HepG2 (cell line): ENCODE data around the gene ECE2. TPM values are rescaled to one million over a fixed set of nuclear protein-coding genes. Genes with fewer than 3 reads are reported as not detected.

Experiments
- ARNTL ChIP-seq: sonication (generic); formaldehyde crosslinking; IDR thresholded peaks from 2 replicates; pipeline ENCODE4 v1.4.0; 2020; ENCODE audit warnings: mild to moderate bottlenecking, missing genetic modification reagents
- EHMT2 ChIP-seq: fragments of 200-600 bp; sonication (generic); IDR thresholded peaks from 2 replicates; pipeline ENCODE4 v1.7.0; 2017; ENCODE audit warnings: antibody characterized with exemption, low read depth, low read length, borderline replicate concordance
- HBP1 ChIP-seq: IDR thresholded peaks from 2 replicates; pipeline ENCODE4 v1.6.1; 2016; ENCODE audit warnings: low read depth, control low read depth
- HNRNPK ChIP-seq: fragments of 200-400 bp; formaldehyde crosslinking; IDR thresholded peaks from 2 replicates; pipeline ENCODE4 v1.6.1; 2018; ENCODE audit warnings: low read length, low read depth, moderate library complexity, mild to moderate bottlenecking; ENCODE audit not compliant: poor library complexity, severe bottlenecking
- HNRNPLL ChIP-seq: fragments of 200-400 bp; formaldehyde crosslinking; IDR thresholded peaks from 2 replicates; pipeline ENCODE4 v1.6.1; 2017; ENCODE audit warnings: mild to moderate bottlenecking, low read depth, low read length; ENCODE audit not compliant: poor library complexity, severe bottlenecking
- PAXIP1 ChIP-seq: sonication (generic); formaldehyde crosslinking; conservative IDR thresholded peaks from 2 replicates; pipeline ENCODE4 v1.4.0; 2020; ENCODE audit warnings: mild to moderate bottlenecking, missing genetic modification reagents, moderate library complexity
- SP2 ChIP-seq: sonication (generic); formaldehyde crosslinking; IDR thresholded peaks from 2 replicates; pipeline ENCODE4 v1.5.1; 2020; ENCODE audit warnings: mild to moderate bottlenecking, missing genetic modification reagents
- TFE3 ChIP-seq: IDR thresholded peaks from 2 replicates; pipeline ENCODE4 v1.6.1; 2016
- ZBTB40 ChIP-seq, 2 experiments: fragments of 450-650 bp in 1 of 2; sonication (generic) in 1 of 2; formaldehyde crosslinking in 1 of 2; IDR thresholded peaks; 2 replicates each; pipeline versions ENCODE4 v1.6.1 to v1.8.0; 2016 to 2022; ENCODE audit warnings: antibody characterized with exemption in 1 of 2, mild to moderate bottlenecking in 1 of 2, missing genetic modification reagents in 1 of 2
- ZNF770 ChIP-seq: sonication (generic); formaldehyde crosslinking; IDR thresholded peaks from 2 replicates; pipeline ENCODE4 v1.5.0; 2020; ENCODE audit warnings: mild to moderate bottlenecking, missing genetic modification reagents
- polyA plus RNA-seq, 8 experiments: library from polyadenylated mRNA; depleted of rRNA in 3 of 8; stranded (reverse) in 7 of 8; unstranded in 1 of 8; fragments of >200 nt; fragmentation: Illumina TruSeq in 4 of 8; extraction: Trizol in 4 of 8; gene quantifications; 2 replicates each; pipeline versions ENCODE4 v1.2.1 to v1.2.3, GENCODE V29; 2011 to 2016; ENCODE audit warnings: low read depth in 4 of 8, missing spikeins in 1 of 8, mixed read lengths in 1 of 8; ENCODE audit not compliant: insufficient read depth in 1 of 8
- total RNA-seq, 5 experiments: library from RNA; depleted of rRNA; stranded (reverse); fragments of >200 nt; fragmentation: Illumina TruSeq; extraction: Trizol; gene quantifications; 2 replicates each; pipeline ENCODE4 v1.2.3, GENCODE V29; 2016; ENCODE audit warnings: low read depth in 1 of 5

The ECE2 gene
- total and polyA plus RNA-seq, 2 of the 13 experiments (the other 11 are each of a cell fraction or from before 2014, with no cell fraction given): not detected

GRCh38 chr3:184314363-184314699 lies 38.5 kb downstream of the ECE2 start, which contains the start of gene EIF4G1 (continued):
- 0 out of 2 replicates have a peak, but pooled peaks have one; percentile 61 for TF ChIP-seq TFE3 (CRISPR knock-in tag)
- TF ChIP-seq HBP1: peak; percentile 71; the same call in 1 of the 2 replicates
- TF ChIP-seq SP2: no peak
- no peak for TF ChIP-seq EHMT2
- TF ChIP-seq PAXIP1 (CRISPR knock-in tag): peak; percentile 33; the same call in 1 of the 2 replicates
- TF ChIP-seq ARNTL: peak; percentile 92
- peak; percentile 61 for TF ChIP-seq HNRNPK
- no peak for TF ChIP-seq ZNF770
- peak; percentile 70 for TF ChIP-seq HNRNPLL
- no peak for TF ChIP-seq ZBTB40 (IDR thresholded peaks at IDR 0.05)
- TF ChIP-seq ZBTB40 (CRISPR knock-in tag; IDR thresholded peaks at IDR 0.05): no peak
